ENCODE results near the gene XNDC1N.
"Not testable (repeated sequence)": the region's sequence is repeated elsewhere in the genome, so short reads cannot be mapped to it uniquely, and the experiment has no call there.

The XNDC1N gene

DNA sequence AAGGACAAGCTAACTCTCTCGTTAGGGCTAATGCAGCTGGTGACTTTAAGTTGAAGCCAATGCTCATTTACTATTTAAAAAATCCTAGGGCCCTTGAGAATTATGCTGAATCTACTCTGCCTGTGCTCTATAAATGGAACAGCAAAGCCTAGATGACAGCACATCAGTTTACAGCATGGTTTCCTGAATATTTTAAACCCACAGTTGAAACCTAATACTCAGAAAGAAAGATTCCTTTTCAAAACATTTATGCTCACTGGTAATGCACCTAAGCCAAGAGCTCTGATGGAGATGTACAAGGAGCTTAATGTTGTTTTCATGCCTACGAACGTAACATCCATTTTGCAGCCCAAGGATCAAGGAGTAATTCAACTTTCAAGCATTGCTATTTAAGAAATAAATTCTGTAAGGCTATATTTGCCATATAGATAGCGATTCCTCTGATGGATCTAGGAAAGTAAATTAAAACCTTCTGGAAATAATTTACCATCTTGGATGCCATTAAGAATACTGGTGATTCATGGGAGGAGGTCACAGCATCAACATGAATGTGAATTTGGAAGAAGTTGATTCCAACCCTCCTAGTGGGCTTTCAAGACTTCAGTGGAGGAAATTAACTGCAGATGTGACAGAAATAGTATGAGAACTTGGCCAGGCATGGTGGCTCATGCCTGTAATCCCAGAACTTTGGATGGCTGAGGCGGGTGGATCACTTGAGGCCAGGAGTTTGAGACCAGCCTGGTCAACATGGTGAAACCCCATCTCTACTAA is 14.5 kb downstream of the XNDC1N start:
- FAIRE-seq = no peak
- no peak for DNase-seq (ENCODE audit: insufficient read length, low spot score)
- TF ChIP-seq PAX5 (IDR thresholded peaks at IDR 0.05; ENCODE audit: insufficient read depth, low read length, severe bottlenecking) = no peak
- TF ChIP-seq POLR2AphosphoS5 (IDR thresholded peaks at IDR 0.05; ENCODE audit: low read depth, low read length) = no peak
- TF ChIP-seq SPI1 (IDR thresholded peaks at IDR 0.05; ENCODE audit: low read depth, low read length) = no peak
- no peak for TF ChIP-seq TAF1 (IDR thresholded peaks at IDR 0.05; ENCODE audit: low read depth, low read length)
- TF ChIP-seq POU2F2 (IDR thresholded peaks at IDR 0.05; ENCODE audit: low read depth, low read length) = no peak
- TF ChIP-seq POLR2A (IDR thresholded peaks at IDR 0.05; ENCODE audit: low read depth, low read length) = no peak

GRCh38 chr11:71911986-71912340 is 16.4 kb downstream of the XNDC1N start:
- not testable (repeated sequence) for FAIRE-seq; DNase-seq (ENCODE audit: insufficient read length, low spot score)

- DNase-seq (ENCODE audit: insufficient read length, low spot score); FAIRE-seq: not testable (repeated sequence)
Measured at GRCh38 chr11:71911321-71911985, 16.9 kb downstream of the XNDC1N start.

GRCh38 chr11:71910775-71911174 is 17.6 kb downstream of the XNDC1N start:
- not testable (repeated sequence) for FAIRE-seq; DNase-seq (ENCODE audit: insufficient read length, low spot score)

DNA sequence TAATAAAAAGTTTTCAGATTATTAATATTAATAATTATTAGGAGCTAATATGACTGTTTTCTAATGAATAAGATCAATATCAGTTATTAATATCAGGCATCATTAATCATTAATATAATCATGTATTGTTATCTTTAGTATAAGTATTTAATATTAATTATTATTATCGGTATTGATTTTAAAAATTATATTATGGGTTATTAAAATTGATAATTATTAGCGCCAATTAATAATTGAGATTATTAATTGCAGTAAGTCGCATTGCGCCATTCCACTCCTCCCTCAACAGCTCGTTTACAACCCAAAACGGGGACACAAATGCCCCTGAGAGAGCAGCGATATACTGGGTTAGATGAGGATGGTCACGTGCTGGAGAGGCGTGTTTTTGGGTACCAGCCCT is 20.2 kb downstream of the XNDC1N start:
- FAIRE-seq = no peak
- no peak for DNase-seq (ENCODE audit: insufficient read length, low spot score)
- TF ChIP-seq SPI1 (IDR thresholded peaks at IDR 0.05; ENCODE audit: low read depth, low read length) (no peak), POLR2A (IDR thresholded peaks at IDR 0.05; ENCODE audit: low read depth, low read length) (no peak)

GRCh38 chr11:71901137-71901536 is 27.3 kb downstream of the XNDC1N start:
- DNase-seq (ENCODE audit: insufficient read length, low spot score); FAIRE-seq: not testable (repeated sequence)

DNA sequence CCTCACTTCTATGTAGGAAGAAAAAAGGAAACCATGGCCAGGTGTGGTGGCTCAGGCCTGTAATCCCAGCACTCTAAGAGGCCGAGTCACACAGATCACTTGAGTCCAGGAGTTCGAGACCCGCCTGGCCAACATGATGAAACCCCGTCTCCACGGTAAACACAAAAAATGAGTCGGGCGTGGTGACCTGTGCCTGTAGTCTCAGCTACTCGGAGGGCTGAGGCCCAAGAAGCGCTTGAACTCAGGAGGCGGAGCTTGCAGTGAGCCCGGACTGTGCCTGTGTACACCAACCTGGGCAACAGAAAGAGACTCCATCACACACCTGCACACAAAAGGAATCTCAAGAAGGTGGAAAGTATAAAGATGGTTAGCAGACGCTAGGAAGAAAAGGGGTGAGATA is 32.4 kb downstream of the XNDC1N start:
- no peak for TF ChIP-seq POLR2AphosphoS5 (IDR thresholded peaks at IDR 0.05; ENCODE audit: low read depth, low read length)
- no peak for TF ChIP-seq PAX5 (IDR thresholded peaks at IDR 0.05; ENCODE audit: insufficient read depth, low read length, severe bottlenecking)
- no peak for TF ChIP-seq POU2F2 (IDR thresholded peaks at IDR 0.05; ENCODE audit: low read depth, low read length)
- no peak for TF ChIP-seq POLR2A (IDR thresholded peaks at IDR 0.05; ENCODE audit: low read depth, low read length)
- no peak for TF ChIP-seq TAF1 (IDR thresholded peaks at IDR 0.05; ENCODE audit: low read depth, low read length)
- TF ChIP-seq SPI1 (IDR thresholded peaks at IDR 0.05; ENCODE audit: low read depth, low read length) = no peak

GRCh38 chr11:71889181-71889872 is 39.1 kb downstream of the XNDC1N start:
- FAIRE-seq = not testable (repeated sequence)

More for the DNA sequence above, 32.4 kb downstream of the XNDC1N start:
- FAIRE-seq = no peak
- DNase-seq (ENCODE audit: insufficient read length, low spot score) = no peak

GRCh38 chr11:71888335-71889010 is 39.9 kb downstream of the XNDC1N start:
- not testable (repeated sequence) for DNase-seq (ENCODE audit: insufficient read length, low spot score); FAIRE-seq

More at GRCh38 chr11:71889181-71889872, 39.1 kb downstream of the XNDC1N start:
- DNase-seq (ENCODE audit: insufficient read length, low spot score) = not testable (repeated sequence)

- not testable (repeated sequence) for DNase-seq (ENCODE audit: insufficient read length, low spot score); FAIRE-seq
Measured at GRCh38 chr11:71885806-71886205, 42.6 kb downstream of the XNDC1N start.

Data from GM12891 (cell line).